Hippocampal formation (tissue), 2 donors: ENCODE measurements around the gene KPRP.

Experiments used
- DNase-seq, 2 donors: peaks; one replicate each; lab custom pipeline; 2025; lab: John Stamatoyannopoulos, UW

Gene KPRP, protein sequence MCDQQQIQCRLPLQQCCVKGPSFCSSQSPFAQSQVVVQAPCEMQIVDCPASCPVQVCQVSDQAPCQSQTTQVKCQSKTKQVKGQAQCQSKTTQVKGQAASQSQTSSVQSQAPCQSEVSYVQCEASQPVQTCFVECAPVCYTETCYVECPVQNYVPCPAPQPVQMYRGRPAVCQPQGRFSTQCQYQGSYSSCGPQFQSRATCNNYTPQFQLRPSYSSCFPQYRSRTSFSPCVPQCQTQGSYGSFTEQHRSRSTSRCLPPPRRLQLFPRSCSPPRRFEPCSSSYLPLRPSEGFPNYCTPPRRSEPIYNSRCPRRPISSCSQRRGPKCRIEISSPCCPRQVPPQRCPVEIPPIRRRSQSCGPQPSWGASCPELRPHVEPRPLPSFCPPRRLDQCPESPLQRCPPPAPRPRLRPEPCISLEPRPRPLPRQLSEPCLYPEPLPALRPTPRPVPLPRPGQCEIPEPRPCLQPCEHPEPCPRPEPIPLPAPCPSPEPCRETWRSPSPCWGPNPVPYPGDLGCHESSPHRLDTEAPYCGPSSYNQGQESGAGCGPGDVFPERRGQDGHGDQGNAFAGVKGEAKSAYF

DNA sequence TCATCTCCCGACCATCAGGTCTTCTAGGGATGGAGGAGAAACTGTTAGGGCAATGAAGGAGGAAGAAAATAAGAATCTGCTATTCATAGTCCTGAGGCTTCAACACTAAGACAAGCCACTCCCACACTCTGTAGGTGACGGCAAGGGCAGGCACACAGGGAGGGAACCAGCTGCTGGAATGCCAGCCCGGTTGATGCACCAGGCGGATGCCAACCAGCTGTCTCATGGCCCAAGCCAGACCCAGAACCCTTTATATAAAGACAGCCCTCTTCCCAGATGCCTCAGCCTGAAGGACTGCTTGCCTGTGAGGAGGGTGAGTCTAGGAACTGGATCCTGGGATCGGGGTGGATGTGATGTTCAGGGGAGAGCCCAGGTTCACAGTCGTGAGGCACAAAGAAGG is at the start of gene KPRP:
KPRP (plus strand) TSS at position 279 of the 400 bp plus-strand sequence. CDS start 1,564 bp downstream, outside the sequence.
- DNase-seq = no peak

DNA sequence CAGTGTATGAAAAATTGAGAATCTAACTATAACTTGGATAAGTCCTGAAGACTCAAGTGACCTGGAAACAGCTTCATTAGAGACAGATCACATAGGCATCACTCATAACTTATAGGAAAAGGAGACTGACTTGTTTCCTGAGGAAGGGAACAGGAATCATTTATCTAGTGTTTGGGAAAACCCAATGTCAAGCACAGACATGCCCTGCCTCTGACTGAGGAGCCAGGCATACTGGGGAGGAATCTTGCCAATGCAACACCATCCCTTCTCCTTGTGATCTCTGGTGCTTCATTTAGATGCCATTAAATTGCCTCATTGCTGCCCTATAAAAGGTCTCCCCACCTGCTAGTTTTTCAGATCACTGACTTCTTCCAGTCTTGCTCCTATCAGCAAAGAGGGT is 39.6 kb upstream of the KPRP start:
- no peak for DNase-seq

DNA sequence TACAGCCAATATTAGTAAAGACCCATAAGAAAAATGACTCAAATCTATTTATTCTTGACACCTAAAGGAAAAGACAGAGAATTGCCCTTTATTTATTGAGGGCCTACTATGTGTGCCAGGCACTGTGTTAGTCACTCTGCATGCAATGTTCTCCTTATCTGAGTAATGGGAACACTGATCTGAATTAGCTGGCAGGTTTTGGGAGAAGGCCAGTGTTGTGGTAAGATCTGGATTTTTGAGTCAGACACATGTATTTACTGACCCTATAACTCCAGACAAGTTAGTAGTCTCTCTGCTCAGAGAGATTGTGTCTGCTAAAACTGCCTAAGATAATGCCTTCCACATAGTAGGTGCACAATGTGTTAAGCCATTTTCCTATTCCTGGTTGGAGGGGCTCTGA is 32.6 kb upstream of the KPRP start:
- no peak for DNase-seq

DNA sequence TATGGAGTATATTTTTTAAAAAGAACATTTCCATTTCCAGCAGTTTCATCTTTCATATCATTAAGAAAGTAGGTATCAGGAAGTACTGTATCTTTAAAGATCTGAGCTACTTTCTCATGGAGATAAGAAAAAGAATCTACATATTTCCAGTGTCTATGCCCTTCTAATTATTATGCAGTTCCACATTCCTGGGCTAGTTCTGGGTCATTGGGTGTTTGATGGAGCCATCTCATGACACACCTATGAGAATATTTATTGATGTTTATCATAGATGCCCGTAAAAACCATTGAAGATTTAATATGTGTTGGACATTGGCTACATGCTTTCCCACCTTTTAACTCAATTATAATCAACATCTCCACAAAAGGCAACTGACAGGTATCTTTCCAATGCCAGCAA is 28.8 kb upstream of the KPRP start:
- DNase-seq = no peak

DNA sequence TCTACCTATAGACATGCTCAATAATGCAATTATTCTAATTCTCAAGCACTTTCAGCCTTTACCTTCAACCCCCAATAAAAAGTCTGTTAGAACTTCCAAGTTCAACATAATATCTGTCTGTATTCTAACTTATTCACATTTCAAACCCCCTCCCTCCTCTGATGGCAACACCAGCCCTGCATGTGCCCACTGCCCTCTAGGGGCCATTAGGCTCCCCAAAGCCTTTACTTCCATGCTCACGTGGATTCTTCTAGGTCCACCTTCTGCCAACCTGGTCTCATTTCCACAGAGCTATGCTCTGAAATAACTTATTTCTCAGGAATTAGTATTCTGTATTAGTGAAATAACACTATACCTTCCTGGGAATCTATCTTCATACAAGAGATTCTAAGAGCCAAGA is 22.2 kb upstream of the KPRP start:
- no peak for DNase-seq

DNA sequence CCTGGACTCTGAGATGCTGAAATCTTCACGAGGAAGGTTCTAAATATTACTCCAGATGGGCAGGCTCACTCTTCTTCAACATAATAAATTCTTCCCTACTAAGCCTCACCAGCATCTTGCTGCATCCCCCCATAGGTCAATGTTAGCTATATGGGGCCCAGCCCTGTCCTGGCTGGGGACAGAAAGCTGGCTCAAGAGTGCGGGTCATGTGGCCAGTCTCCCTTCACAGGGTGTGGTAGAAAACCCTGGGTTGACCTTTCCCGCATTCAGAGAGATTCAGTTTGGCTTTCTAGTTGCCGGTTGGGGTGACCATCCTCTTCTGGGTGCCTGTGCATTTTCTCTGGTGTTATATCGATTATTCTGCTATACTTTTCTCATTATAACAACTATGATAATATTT is 19.8 kb upstream of the KPRP start:
- no peak for DNase-seq

DNA sequence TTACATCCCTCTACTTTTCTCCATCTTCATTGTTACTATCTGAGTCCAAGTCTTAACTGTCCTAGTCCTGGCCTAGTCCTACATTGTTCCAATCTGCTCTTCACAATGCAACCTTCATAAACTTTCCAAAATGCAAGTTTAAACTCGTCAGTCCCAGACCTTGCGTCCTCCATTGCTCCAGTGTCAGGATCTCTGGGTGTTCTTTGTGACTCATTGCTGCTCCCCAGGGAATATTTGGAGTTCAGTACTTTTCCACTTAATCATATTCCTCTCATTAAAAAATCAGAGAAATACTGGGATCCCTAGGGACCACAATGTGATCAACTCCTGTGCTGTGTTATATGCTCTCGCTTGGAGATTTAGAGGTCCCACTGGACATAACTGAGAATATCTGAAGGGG is 18.0 kb upstream of the KPRP start:
- DNase-seq = no peak

DNA sequence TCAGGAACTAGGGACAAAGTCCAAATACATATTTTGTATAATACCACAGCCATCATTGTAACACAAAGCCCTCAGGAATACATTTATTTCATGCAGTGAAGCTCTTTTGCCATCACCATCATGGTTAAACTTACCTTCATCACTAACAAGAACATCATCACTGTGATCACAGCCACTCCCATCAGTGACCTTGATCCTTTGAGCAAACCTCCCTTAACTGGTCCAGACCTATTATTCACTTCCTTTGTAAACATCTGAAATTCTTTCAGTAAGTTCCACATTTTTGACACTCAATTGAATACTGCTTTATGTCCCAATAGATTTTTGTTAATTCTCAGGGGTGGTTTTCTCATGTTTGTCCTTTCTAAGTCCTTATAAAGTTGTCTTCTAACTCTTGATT is 16.2 kb upstream of the KPRP start:
- no peak for DNase-seq

DNA sequence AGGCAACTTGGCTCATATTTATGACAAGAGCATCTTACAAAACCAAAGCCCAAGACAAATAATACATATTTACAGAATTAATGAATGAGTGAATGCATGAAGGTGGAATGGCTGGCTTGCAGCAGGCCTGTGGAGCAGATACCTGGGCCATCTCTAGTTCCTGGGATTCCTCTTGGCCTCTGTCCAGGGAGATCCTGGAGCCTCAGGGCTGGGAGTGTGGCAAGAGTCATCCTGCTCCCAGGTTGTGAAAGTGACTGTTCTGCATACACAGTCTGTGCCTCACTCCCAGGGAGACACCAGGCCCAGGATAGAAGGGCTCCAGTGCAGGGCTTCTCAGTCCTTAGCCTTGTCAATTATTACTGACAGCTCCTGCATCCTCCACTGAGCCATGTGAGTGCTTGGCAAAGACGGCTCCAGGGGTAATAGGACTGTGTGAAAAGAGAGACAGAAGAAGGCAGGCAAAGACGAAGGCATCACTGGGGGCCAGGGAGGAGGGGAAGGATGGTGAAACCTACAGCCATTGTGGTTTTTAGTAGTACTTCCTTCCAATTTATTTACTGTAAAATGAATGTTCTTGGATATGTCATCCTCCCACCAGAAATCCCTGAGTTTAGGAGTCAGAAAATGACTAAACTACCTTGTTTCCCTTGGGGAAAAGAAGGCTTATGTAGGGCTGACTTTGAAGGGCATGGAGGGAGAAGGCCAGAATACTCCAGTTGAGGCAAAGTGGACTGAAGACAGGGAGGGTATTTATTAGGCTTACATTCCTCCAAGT is 14.3 kb upstream of the KPRP start:
- DNase-seq = no peak

DNA sequence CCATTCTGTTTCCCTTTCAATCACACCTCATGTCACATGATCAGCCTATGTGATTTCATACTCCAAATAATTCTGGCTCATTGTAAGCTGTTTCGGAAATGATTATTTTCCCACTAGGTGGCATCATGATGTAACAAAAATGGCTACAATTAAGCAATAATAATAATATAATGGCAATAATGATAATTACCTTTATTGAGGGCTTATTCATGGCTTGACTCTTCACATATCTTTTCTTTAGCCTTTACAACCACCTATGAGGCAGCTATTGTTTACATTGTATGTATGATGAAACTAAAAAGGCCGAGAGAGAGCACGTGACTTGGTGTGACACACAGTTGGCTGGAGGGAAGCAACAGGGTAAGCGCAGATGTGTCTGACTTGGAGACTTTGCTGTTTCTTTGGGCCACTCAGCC is 12.5 kb upstream of the KPRP start:
- no peak for DNase-seq

DNA sequence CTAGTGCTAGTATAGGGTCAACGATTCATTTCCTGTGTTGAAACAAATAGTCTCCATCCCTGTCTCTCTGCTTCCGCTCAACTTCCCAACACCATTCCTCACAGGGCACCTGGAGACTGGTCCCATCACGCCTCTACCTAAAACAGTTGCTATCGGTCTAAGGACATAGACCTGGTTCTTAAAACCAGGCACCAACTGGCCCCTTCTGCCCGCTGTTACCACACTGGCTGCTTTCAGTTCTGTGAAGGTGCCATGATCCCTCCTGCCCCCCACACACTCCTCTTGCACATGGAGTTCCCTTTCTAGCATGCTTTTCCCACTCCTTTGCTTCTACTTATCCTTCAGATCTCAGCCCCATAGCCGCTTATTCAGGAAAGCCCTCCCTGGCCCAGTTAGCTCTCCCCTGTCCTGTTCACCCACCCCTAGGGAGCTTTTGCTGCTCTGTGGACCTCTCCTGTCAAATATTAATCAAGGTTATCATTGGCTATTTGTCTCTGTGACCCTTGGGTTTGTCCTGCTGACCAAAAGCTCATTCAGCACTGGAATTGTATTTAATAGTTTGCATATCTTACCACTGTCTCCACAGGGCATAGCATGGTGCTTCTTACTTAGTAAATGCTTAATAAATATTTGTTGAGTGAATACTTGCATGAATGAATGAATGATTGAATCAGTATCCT is 11.9 kb upstream of the KPRP start:
- no peak for DNase-seq

DNA sequence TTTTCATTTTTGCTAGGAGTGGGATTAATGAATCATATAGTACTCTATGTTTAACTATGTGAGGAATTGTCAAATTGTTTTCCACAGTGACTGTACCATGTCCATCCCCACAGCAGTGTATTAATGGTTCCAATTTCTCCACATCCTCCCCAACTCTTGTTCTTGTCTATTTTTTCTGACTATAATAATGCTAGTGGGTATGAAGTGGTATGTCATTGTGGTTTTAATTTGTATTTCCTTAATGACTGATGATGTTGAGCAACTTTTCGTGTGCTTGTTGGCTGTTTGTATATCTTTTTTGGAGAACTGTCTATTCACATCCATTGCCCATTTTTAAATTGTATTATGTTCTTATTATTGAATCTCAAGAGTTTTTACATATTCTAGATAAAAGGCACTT is 10.0 kb upstream of the KPRP start:
- no peak for DNase-seq

DNA sequence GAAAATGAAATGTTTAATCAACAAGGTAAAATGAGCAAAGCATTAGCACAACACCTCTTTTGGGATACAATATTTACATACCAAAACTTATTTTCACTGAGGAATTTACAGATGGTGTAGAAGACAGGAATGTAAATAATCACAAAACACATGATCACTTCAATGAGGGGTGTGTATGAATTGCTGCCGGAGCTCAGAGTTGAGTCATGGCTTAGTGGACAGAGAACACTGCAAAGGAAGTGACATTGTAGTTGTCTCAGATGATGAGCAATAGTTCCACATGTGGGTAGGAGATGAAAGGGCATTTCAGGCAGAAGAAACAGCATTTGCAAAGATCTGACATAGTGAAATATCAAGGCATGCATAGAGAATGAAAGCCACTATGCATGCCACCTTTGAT is 5.6 kb upstream of the KPRP start:
- no peak for DNase-seq

DNA sequence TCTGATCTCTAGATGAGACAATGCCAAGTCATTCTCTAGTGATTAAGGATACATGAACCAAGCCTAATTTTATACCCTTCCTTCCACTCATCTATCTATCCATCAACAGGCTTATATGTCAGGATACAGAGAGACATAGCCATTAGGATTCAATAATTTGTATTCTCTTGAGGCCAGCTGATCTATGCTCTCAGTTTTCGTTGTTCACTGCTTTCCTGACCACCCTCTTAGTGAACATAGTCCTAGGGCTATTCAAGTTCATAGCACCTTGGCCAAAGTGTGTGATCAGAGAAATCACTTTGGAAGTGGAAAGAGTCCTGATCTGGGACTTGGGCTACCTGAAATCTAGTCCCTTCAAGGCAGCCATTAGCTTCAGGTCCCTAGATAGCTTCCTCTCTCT is 4.2 kb upstream of the KPRP start:
- no peak for DNase-seq

DNA sequence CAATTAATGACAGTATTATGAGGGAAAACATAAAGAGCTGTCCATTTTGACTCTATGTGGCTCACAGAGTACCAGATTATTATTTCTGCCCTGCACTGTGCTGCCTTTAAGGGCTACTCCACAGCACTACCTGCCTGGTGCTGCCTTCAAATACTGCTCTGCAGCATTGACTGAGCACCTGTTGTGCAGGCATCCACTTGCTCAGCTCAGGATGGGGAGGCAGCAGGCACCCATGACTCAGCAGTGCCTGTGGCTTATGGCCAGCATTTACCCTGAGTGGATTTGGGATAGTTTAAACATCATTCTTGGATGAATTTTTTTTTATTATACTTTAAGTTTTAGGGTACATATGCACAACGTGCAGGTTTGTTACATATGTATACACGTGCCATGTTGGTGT is 953 bp upstream of the KPRP start:
- DNase-seq = no peak

DNA sequence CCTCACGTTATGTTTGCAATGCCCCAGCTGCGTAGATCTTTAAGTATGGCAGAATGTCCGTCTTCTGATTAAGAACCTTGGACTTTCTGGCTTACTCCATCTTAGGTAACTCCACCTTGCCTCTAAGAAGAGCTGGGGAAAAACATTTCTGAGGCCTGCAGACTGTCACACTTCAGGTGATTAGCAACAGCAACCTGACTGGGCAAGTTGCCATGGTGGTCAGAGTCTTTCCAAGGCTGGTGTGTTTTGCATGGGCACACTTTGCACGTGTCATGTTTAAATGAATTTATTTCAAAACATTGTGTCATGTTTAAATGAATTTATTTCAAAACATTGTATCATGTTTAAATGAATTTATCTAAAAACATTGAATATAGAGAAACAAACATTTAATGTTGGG is 811 bp downstream of the KPRP start:
- no peak for DNase-seq

DNA sequence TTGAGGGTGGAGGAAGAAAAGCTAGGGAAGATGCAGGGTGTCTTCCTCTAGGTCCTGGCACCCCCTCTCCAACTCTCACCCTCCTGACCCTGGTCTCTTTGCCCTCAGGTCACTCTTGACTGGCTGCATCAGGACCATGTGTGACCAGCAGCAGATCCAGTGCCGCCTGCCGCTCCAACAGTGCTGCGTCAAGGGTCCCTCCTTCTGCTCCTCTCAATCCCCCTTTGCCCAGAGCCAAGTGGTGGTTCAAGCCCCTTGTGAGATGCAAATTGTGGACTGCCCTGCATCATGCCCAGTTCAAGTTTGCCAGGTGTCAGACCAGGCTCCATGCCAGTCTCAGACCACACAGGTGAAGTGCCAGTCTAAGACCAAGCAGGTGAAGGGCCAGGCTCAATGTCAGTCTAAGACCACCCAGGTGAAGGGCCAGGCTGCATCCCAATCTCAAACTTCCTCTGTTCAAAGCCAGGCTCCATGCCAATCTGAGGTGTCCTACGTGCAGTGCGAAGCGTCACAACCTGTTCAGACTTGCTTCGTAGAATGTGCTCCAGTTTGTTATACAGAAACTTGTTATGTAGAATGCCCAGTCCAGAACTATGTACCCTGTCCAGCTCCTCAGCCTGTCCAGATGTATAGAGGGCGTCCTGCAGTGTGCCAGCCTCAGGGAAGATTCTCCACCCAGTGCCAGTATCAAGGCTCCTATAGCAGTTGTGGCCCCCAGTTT is 1.8 kb downstream of the KPRP start:
- no peak for DNase-seq

DNA sequence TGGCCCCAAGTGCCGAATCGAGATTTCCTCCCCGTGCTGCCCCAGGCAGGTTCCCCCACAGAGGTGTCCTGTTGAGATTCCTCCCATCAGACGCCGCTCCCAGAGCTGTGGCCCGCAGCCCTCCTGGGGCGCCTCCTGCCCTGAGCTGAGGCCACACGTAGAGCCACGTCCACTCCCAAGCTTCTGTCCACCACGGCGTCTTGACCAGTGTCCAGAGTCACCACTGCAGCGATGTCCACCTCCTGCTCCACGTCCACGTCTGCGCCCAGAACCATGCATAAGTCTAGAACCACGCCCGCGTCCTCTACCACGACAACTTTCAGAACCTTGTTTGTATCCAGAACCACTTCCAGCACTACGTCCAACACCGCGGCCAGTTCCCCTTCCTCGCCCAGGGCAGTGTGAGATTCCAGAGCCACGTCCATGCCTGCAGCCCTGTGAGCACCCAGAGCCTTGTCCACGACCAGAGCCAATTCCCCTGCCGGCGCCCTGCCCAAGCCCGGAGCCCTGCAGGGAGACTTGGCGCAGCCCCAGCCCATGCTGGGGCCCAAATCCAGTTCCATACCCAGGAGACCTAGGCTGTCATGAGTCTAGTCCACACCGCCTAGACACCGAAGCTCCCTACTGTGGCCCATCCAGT is 2.8 kb downstream of the KPRP start:
- no peak for DNase-seq

DNA sequence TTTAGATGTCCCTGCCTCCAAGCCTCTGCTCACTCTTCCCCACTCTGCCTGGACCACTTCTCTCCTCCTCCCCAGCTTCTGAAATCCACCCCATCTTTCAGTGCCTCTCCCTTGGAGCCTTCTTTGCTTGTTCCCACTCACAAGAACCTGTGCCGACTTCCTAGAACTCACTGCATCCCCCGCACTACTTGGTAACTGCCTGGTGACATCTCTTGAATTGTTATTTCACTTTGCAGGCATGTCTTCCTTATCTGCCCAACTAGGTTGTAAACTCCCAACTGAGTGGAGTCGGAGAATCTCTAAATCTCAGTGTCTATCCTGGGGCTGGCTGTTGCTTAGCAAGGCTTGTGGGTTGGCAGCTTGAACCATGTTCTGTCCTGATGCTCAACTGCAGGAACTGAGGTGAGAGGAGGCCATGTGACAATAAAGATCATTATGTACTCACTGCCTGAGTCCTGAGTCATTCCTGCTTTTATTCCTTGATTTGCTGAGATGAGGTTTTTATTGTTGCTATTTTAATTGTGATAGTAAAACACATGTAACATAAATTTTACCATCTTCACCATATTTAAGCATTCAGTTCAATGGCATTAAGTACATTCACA is 3.9 kb downstream of the KPRP start:
- DNase-seq = no peak

DNA sequence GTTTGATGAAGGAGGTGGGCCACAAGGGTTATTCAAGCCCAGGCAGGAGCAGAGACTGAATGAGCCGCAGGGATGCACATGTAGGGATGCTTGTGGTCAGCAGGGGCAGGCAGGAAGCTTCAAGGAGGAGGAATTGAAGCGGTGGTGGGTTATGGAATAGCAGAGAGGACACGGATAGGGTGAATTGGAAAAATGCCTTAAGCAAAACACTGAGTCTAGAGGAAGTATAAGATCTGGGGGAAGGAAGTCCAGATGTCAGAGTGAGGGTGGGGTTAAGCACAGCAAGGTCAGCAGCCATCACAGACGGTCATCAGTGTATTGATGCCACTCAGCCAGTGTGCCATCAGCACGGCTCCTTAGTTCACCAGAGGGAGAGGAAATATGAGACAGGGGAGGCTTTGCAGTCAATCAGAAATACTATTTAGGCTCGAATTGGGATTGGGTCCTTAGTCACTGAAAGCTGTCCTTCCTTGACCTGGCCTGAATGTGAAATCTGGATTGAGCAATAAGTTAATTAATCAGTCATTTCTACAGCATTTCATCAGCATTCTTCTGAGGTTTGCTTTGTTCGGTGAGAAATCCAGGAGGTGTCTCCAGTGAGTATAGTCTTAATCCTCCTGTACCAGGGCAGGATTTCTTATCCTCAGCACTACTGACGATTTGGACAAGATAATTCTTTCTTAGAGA is 11.2 kb downstream of the KPRP start:
- no peak for DNase-seq
